HG02840 (cell line): ENCODE data around the gene TMEM200B.
"Not testable (repeated sequence)": the region's sequence is repeated elsewhere in the genome, so short reads cannot be mapped to it uniquely, and the experiment has no call there.

Experiments used
- ATAC-seq: cut with Tn5 transposase; IDR thresholded peaks from one replicate; pipeline ENCODE4 v1.9.1; 2021; ENCODE audit warnings: mild to moderate bottlenecking, moderate library complexity, moderate number of reproducible peaks; ENCODE audit not compliant: unreplicated experiment, low FRiP score

Gene TMEM200B

GRCh38 chr1:29113413-29114117 lies 10.1 kb downstream of the TMEM200B start:
- no peak for ATAC-seq

GRCh38 chr1:29112705-29113412 lies 10.8 kb downstream of the TMEM200B start:
- ATAC-seq, result no peak

GRCh38 chr1:29108041-29108440 lies 15.7 kb downstream of the TMEM200B start:
- not testable (repeated sequence) for ATAC-seq

- ATAC-seq, result no peak
Measured at GRCh38 chr1:29105822-29106221, 17.9 kb downstream of the TMEM200B start.

- no peak for ATAC-seq
Measured at GRCh38 chr1:29100487-29100886, 23.2 kb downstream of the TMEM200B start.

GRCh38 chr1:29099286-29099685 lies 24.4 kb downstream of the TMEM200B start:
- no peak for ATAC-seq

GRCh38 chr1:29096231-29096886 lies 27.3 kb downstream of the TMEM200B start:
- ATAC-seq, result no peak

GRCh38 chr1:29094954-29095353 lies 28.7 kb downstream of the TMEM200B start:
- no peak for ATAC-seq

- no peak for ATAC-seq
Measured at GRCh38 chr1:29094433-29094832, 29.3 kb downstream of the TMEM200B start.

GRCh38 chr1:29092704-29093103 lies 31.0 kb downstream of the TMEM200B start:
- ATAC-seq, result not testable (repeated sequence)

- ATAC-seq, result no peak
Measured at GRCh38 chr1:29090937-29091618, 32.6 kb downstream of the TMEM200B start.

GRCh38 chr1:29084196-29084521 lies 39.5 kb downstream of the TMEM200B start:
- ATAC-seq, result no peak

- ATAC-seq, result no peak
Measured at GRCh38 chr1:29083317-29084195, 40.1 kb downstream of the TMEM200B start.

GRCh38 chr1:29082519-29082918 lies 41.2 kb downstream of the TMEM200B start:
- no peak for ATAC-seq

- ATAC-seq, result no peak
Measured at GRCh38 chr1:29081201-29081600, 42.5 kb downstream of the TMEM200B start.

- ATAC-seq, result not testable (repeated sequence)
Measured at GRCh38 chr1:29079916-29080629, 43.6 kb downstream of the TMEM200B start.

- no peak for ATAC-seq
Measured at GRCh38 chr1:29077155-29077554, 46.5 kb downstream of the TMEM200B start.
